HG03066 (cell line): ENCODE measurements around the gene PLEKHO2.

Experiments
- ATAC-seq: cut with Tn5 transposase; IDR thresholded peaks from one replicate; pipeline ENCODE4 v1.9.1; 2021; ENCODE audit warnings: low read depth; ENCODE audit not compliant: unreplicated experiment

PLEKHO2 gene

DNA sequence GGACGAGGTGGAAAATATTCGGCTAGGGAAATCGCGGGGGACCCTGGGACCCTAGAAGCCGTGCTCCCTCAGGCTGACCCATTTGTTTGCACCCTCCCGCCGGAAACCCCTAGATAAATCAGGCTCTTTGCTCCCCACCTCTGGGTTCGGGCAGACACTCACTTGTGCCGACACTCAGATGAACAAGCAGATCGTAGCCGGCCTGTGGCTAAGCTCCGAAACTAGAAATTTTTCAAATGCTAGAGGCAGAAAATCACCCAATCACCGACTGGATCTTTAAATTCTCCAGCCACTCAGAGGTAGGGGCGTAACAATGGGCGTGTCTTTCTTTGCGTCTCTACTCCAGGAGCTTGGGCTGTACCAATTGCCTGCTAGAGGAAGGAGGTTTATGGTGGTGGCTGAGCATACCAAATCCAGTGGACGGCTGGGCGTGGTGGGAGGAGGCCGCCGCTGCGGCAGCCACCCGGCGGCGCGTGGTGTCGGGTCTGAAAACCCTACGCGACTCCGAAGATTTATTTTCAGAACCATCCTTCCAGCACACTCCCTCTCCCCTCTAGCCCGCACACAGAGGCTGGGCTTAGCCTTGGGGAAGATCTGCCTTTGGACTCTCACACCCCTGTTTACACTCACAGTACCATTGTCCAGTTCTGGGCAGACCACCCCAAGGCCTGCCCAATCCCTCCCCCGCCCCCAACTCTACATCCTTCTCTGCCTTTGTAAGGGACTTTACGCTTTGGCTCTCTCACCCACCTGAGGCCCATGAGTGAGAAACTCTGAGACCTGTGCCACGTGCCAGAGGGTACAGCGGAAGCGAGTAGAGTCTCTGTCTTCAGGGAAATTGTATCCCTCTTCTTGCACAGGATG is 16.1 kb upstream of the PLEKHO2 start, which contains the start of gene PIF1:
TSS of gene PIF1 (minus strand) at position 217 of the 864 bp plus-strand sequence. CDS start 1,312 bp downstream, outside the sequence.
- peak; percentile 83 for ATAC-seq

DNA sequence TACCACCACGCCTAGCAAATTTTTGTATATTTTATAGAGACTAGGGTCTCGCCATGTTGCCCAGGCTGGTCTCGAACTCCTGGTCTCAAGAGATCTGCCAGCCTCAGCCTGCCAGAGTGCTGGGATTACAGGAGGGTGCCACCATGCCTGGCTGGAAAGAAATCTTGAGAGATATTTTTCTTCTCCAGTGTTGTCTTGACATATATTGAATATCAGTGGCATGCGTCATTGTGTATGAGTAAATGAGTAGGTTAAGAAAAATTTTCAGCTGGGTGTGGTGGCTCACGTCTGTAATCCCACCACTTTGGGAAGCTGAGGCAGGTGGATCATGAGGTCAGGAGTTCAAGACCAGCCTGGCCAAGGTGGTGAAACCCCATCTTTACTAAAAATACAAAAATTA is 12.7 kb upstream of the PLEKHO2 start:
- no peak for ATAC-seq

DNA sequence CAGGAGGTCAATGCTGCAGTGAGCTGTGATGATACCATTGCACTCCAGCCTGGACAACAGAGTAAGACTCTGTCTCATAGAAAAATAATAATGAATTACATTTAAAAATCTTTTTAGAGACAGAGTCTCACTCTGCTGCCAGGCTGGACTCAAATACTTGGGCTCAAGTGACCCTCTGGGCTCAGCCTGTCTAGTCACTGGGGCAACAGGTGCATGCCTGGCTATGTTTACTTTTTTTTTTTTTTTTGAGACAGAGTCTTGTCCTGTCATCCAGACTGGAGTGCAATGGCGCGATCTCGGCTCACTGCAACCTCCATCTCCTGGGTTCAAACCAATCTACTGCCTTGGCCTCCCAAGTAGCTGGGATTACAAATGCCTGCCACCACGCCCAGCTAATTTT is 8.0 kb upstream of the PLEKHO2 start:
- ATAC-seq, result no peak

DNA sequence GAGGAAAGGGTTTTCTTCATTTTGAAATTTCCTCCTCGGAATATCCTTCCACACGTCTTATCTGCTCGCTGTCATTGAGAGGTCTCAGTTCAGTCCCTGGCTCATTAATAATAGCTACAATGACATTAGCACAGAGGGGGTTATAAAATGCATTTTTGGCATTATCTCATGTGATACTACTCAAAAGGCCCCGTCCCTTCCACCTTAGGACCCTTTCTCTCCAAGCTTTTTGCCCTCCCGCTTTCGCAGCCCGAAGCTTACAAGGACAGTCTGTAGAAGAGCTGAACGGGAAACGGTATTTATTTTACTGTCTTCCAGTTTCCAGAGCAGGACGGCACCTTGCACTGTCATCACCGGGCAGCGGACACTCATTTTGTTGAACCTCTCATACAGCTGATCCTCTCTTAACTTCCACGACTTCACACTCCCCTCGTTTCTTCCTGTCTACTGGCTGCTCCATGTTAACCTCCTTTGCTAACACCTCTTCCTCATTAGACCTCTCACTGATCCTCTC is 5.6 kb upstream of the PLEKHO2 start:
- ATAC-seq, result no peak

DNA sequence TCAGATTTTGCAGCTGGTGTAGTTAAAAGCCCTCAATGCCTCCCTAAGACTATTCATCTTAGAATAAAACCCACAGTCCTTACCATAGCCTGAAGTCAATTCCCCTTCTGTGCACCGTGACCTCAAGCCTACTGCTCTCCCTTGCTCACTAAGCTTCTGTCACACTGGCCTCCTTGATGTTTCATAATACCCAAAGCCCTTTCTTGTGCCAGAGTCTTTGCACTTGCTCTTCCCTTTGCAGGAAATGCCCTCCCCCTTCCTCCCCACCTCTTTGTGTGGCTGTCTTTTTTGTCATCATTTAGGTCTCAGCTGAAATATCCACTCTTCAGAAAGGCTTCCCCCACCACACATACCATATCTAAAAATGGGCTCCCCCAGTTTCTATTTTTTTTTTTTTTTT is 4.2 kb upstream of the PLEKHO2 start:
- ATAC-seq, result no peak

DNA sequence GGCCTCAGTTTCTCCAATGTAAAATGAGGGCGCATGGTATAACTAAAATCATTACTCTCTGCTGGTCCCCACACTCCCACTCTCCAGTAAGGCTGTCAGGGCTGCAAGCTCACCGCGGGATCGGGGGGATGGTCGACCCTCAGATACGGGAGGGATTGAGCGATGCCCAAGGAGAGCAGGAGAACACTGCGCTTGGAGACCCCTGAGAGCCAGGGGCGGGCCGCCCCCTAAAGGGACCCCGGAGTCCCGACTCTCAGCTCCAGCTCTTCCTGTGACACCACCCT is 713 bp upstream of the PLEKHO2 start:
- no peak for ATAC-seq

DNA sequence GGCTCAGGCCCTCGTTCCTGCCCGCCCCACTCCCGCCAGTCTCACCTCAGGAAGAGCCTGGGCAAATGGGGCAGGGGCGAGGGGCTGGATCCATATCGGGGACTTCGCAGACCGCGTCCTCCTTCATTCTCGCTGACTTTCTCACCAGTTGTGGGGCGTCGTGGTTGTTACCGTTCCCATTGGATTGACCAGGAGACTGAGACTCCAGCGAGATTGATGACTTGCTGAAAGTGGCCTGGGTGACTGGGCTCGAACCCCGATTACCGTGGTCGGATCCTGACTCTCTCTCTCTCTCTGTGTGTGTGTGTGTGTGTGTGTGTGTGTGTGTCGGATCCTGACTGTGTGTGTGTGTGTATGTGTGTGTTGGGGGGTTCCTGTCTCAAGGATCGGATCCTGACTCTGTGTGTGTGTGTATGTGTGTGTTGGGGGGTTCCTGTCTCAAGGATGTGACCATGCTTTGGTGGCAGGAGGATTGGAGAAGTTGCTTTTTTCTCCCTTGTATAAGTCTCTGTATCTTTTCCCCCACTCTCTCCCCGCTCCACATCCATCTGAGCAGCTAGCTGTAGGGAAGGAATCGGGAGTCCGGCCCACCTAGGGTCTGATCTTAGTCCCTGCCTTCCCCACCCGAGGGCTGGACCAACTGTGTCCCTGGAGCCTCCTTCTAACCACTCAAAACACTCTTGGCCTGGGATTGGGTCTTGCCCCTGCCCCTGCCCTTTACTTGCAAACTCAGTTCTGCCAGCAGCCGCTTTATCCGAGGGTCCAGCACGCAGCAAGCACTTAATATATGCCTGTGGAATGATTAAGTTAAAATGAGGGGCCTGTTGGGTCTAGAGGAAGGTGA is 603 bp downstream of the PLEKHO2 start:
- ATAC-seq, result peak; percentile 1

DNA sequence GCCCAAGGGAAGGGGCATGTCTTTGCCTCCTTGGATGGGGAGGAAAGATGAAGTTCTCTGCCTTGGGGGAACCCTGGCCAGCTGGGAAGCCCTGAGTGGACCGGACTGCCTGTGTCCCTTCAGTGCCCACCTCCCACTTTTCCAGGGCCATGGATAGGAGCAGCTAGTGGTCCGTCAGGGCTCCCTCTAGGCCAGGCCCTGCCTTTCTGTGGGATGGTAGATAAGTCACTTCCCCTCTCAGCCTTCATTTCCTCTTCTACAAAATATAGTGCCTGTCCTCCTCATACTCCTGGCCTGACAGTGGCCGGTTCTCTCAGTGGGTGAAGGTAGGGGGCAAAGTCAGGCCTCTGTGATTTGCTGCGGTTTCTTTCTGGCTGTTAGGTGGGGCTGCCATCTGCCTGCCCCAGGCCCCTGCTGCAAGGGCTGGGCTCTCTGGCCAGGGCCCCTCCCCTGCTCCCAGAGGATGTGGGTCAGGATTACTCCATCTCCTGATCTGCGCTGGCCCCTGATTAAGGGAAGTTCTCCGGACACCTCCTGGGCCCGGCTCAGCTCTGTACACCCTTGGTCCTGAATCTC is 1.4 kb downstream of the PLEKHO2 start:
- ATAC-seq, result no peak

DNA sequence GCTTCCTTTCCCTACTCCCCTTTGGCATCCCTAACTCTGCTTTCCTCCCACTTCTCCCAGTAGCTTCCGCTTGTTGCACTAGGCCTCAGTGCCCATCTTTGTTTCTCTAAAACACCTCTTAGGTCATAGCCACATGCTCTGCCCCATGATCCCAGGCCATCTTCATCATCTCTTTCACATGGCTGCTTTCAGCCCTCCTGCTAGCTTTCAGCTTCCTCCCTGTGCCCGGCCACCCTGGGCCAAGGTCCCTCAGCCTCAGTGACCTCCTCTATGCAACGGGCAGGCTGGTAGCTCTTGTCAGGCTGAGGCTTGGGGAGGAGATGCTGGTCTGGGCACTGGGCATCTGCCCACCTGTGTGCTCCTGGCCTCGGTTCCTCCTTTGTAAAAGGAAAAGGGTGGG is 2.3 kb downstream of the PLEKHO2 start:
- ATAC-seq, result no peak

DNA sequence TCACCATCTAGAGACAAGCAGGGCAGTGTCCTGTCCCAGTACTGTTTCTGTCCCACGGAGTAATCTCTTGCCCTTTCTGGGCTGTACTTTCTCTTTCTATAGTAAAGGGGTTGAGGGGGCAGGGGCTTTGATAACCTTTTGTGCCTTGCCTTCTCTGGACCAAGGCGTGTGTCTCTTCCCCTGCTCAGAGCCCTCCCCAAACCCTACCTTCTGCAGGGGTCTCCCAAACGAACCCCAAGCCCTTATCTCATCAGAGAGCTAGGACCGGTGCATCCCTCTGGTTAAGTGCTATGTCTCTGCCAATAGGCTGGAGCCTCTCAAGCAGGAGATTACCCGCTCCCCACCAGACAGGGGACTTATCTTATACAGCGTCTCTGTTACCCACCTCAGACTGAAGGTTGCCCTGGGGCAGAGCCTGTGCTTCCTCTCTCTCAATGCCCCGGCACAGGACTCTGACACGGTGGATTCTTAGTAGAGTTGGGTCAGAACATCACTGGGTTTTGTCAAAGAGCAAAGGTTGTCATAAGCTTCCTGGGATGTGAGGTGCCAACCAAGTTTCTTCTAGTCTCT is 2.9 kb downstream of the PLEKHO2 start:
- no peak for ATAC-seq

DNA sequence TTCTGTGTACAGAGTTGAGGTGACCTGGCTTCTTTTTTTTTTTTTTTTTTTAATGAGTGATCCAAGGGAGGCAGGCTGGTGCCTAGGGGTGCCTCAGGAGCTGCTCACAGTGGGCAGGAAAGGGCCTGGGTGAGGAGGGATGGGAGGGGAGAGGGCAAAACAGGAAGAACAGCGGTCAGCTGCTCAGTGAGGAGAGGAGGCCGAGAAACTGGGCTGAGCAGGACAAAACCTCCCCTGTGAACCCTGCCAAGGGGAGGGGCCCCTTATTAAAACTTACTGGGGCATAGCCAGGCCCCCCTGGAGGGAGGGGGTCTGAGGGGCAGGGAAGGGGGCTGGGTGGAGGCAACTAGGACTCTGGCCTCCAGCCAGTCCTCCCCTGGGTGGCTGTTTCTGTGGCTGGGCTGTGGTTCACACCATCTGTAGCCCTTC is 3.5 kb downstream of the PLEKHO2 start:
- no peak for ATAC-seq

DNA sequence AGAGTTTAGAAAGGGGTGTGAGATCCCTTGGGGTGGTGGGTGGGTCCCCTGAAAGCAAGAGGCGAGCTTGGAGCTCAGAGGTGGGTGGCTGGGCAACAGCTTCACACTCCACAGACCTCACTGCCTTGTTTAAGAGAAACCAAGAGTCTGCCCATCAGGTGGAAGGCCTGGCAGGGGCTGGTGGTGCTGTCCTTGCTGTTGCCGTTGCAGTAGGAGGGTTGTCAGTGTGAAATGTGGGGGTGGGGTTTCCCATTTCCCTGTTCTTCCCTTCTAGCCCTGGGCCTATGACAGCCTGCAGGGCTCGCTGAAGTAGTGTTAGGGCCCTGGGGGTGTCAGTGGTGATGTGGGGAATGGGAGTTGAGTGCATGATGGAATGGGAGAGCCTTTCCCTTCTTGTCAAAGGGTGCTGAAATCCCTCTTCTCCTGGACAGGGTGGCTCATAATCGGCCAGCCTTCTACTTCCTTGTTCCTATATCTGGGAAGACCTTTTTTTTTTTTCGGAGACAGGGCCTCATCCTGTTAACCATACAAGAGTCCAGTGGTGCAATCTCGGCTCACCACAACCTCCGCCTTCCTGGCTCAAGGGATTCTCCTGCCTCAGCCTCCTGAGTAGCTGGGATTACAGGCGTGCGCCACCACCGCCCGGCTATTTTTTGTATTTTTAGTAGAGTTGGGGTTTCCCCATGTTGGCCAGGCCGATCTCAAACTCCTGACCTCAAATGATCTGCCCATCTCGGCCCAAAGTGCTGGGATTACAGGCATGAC is 4.3 kb downstream of the PLEKHO2 start:
- no peak for ATAC-seq

DNA sequence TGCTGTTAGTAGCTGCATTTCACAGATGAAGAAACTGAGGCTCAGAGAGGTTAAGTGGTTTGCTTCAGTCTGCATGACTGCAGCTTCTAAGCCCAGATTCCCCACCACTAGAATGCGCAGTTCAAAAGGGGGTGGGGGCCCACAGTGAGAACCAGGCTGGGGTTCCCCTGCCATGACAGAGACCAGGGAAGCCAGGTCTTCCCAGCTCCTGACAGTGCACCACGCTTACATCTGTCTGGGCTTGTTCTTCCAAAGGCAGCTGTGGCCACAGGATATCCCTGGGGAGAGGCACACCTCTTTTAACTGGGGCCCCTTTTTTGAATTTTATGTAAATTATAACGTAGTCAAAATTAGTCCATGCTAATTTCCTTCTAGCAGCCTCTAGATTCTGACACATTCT is 5.3 kb downstream of the PLEKHO2 start:
- ATAC-seq, result no peak

DNA sequence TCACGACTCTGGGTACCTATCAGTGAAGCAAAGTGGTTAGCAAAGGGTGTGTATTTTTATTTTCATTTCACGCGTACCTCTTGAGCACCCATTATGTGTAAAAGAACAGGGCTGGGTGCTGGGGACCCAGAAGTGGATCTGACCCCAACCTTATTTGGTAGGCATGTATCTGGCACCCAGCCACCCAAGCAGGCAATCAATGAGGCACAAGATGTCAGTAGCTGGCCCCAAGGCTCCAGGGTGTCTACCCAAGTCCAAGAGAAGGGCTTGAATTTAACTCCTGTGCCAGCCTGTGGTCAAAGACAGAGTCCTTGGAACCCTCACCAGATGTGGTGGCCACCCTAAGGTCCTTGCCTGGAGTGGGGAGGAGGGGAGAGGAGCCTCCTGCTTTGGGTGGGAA is 5.7 kb downstream of the PLEKHO2 start:
- ATAC-seq, result no peak

DNA sequence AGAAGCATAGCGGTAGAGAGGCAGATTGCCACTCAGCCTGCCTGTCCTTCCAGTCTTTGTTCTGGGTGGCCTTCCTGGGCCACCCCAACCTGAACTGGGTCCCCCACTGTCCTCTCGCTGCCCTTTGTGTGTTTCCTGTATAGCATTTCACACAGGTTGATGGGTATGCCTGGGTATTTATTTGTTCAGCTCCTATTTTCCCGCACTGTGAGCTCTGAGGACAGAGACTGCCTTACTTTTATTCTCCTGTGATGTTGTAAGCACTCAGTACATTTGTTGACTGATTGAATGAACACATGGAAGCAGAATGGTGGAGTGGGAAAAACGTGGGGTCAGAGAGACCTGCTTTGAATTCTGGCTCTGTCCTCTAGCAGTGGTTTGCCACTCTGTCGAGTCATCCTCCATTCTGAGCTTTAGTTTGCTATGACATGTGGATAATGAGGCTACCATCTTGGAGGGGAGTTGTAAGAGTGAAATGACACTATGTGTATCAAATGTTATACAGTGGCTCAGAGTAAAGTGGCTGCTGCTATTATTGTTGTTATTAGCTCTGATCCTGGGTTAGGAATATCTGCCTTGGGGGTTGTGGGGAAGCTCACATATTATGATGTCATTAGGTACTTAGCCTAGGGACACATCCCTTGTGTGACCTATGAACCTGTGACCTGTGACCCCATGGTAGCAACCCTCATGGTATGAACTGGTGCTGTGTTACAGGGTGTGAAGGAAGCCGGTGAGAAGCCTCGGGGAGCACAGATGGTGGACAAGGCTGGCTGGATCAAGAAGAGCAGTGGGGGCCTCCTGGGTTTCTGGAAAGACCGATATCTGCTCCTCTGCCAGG is 6.4 kb downstream of the PLEKHO2 start:
- no peak for ATAC-seq

DNA sequence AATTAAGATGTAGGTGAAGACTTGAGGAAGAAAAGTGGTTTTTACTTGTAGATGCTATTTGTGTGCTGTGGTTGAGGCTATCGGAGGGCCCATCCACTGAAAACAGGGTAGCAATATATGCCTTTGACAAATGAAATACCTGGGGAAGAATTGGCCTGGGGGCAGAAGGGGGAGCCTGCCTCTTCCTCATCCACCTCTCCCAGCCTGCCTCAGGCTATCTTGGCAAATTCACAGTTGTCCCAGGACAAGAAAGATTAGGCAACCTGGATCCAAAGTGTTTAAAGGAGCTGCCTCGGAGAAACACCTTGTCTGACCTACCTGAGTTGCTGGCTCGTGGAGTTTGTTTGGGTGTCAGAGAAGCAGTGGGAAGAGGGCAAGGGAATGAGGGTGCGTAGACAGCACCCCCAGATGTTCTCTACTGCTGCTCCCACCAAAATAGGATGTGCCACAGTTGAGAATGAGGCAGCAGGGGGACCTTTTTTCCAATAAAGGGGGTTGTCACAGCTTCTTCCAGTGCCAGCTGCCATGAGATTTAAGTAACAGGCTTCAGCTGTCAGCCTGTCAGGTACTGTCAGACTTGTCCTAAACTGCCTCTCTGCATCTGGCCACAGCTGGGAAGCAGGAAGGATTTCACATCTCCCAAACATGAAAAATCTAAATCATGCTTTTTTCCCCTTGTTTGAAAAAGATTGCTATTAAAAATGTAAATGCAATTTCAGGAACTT is 9.2 kb downstream of the PLEKHO2 start:
- no peak for ATAC-seq

DNA sequence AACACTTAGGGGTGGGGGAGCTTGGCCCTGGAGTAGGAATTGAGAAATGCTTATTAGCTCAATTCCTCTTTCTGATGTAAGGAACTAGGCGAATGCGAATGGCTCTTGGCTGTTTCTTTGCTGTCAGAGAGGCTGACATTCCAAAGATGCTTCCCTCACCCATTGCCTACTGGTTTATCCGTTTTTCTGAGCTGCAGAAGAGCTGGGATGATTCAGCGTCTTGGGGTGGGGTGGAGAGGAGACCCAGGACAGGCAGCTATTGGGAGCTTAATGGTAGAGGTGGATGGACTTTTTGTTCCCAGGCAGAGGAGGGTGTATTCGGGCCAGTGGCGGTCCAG is 9.8 kb downstream of the PLEKHO2 start:
- no peak for ATAC-seq

DNA sequence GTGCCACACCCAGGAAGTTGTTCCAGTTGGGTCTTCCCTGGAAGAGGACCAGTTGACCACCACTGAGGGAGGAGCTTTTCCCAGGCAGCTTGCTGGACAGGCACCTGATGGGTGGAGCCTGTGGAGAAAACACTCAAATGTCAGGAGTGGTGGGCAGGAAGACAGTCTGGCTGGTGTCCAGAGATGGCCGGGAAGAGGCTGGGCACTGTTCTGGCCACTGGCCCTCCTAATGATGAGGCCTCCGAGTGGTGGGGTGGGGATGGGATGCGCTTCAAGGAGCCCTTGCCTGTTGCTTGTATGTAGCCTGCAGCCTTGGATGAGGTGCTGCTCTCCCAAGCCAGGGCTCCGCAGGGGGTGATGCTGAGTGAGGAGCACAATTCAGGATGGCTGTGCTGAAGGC is 12.3 kb downstream of the PLEKHO2 start:
- no peak for ATAC-seq

DNA sequence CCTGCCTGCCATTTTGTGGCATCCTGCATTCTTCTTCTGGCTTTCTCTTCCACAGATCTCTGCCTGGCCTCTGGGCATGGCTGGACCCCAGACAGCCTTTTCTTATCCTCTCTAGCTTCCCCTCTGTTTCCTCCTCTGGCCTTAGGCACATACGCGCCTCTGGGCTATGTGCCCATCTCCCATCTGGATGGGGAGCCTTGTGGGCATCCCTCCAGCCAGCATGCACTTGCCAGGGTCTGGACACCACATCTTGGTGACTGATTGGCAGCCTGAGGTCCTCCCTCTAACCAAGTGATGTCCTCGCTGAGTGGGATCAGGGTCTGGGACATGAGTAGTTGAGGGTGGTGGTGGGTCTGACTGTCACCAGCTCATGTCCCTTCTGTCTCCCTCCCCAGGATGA is 12.8 kb downstream of the PLEKHO2 start:
- no peak for ATAC-seq
